Measurements from ENCODE around the gene MAP1LC3A.

The MAP1LC3A gene

GRCh38 chr20:34579979-34580940 lies 21.7 kb downstream of the MAP1LC3A start:
- no peak for TF ChIP-seq CTCF (IDR thresholded peaks at IDR 0.05)
- H3K27ac ChIP-seq = peak overlapping the region in 1 of 2 donors; percentile 39
- no peak overlapping the region for H3K4me3 ChIP-seq
- peak; percentile 64 for DNase-seq (ENCODE audit: low spot score)

GRCh38 chr20:34581341-34582184 lies 23.0 kb downstream of the MAP1LC3A start:
- DNase-seq (ENCODE audit: low spot score) = peak; percentile 71
- TF ChIP-seq CTCF (IDR thresholded peaks at IDR 0.05) = no peak
- no peak overlapping the region for H3K4me3 ChIP-seq
- peak overlapping the region; percentile 54 to 78 for H3K27ac ChIP-seq

- TF ChIP-seq CTCF (IDR thresholded peaks at IDR 0.05) = no peak
- peak overlapping the region; percentile 54 to 78 for H3K27ac ChIP-seq
- DNase-seq (ENCODE audit: low spot score) = no peak
- no peak overlapping the region for H3K4me3 ChIP-seq
These were observed 23.7 kb downstream of the MAP1LC3A start for GRCh38 chr20:34582221-34582620.

GRCh38 chr20:34582911-34583310 lies 24.4 kb downstream of the MAP1LC3A start:
- H3K27ac ChIP-seq = peak overlapping the region in 1 of 2 donors; percentile 78

GRCh38 chr20:34583544-34583943 lies 25.0 kb downstream of the MAP1LC3A start:
- Histone ChIP-seq H3K27ac (no peak overlapping the region), H3K4me3 (no peak overlapping the region)
- peak; percentile 40 for DNase-seq (ENCODE audit: low spot score)
- TF ChIP-seq CTCF (IDR thresholded peaks at IDR 0.05) = no peak

More at GRCh38 chr20:34582911-34583310, 24.4 kb downstream of the MAP1LC3A start:
- DNase-seq (ENCODE audit: low spot score) = peak; percentile 22
- H3K4me3 ChIP-seq = no peak overlapping the region
- TF ChIP-seq CTCF (IDR thresholded peaks at IDR 0.05) = no peak

- no peak for DNase-seq (ENCODE audit: low spot score)
- H3K4me3 ChIP-seq = no peak overlapping the region
- TF ChIP-seq CTCF (IDR thresholded peaks at IDR 0.05) = no peak
- H3K27ac ChIP-seq = no peak overlapping the region
These were observed 26.5 kb downstream of the MAP1LC3A start for GRCh38 chr20:34585019-34585418.

Data from coronary artery (tissue), 2 donors.